G401.6 (cell line): Measurements from ENCODE around the gene SKIL.

Experiments
- FAIRE-seq: peaks from 2 replicates; lab custom pipeline; 2012; peaks lifted over from hg19 to GRCh38; lab: Jason Lieb, UNC

Gene SKIL

DNA sequence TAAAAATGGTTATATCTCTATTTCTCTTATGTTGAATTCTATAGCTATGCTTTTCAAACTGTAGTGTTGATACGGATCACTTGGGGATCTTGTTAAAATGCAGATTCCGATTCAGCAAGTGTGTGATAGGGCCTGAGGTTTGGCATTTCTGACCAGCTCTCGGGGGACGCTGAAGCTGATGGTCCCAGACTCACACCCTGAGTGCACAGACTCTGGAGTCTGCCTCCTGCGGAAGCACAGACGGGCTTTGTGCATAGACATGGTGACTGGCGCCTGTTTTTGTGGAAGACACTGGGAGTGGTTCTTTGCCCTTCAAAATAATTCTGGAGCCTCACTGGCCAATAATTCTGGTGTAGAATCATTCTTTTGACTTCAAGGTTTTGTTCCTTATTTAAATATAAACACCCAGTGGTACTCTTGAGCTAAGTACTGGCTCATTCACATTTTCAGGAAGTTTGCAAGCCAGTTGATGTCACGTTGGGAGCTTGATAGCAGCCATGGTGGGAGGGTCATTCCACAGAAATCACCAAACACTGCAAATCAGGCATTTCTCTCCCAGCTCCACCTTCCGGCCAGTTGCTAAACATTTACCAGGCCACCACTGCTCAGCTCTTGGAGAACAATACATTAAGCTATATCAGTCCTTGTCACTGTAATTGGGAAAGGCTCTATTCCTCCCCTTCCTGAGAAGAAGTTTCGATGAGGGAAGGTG lies 80.3 kb downstream of the SKIL start:
- no peak for FAIRE-seq

GRCh38 chr3:170438836-170439235 lies 81.3 kb downstream of the SKIL start:
- peak; percentile 90 for FAIRE-seq

- FAIRE-seq: no peak
Observed at GRCh38 chr3:170440344-170440743, 82.8 kb downstream of the SKIL start.

- no peak for FAIRE-seq
Observed at GRCh38 chr3:170441412-170441811, 83.9 kb downstream of the SKIL start.

DNA sequence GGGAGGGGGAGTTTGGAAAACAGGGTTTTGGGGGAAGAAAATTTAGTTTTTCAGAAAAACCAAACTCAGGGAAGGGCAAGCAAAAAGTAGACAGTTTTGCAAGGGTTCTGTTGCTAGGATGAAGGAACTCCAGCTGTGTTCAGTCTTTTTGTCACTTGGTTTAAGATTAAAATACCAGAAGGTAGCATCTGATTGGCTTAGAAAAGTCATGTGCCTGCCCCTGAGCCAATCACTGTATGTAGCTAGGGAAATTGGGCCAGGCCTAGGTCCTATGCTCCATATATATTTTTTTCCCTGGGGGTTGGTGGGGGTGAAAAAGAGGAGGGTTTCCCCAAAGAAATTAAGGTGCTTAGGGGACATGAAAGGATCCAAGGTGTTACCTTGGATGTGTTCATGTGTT lies 85.4 kb downstream of the SKIL start:
- FAIRE-seq: no peak

- no peak for FAIRE-seq
Observed at GRCh38 chr3:170443457-170443856, 85.9 kb downstream of the SKIL start.
